Fibroblast of lung (primary cell): ENCODE results near the gene HEBP1. TPM values are rescaled to one million over a fixed set of nuclear protein-coding genes. Genes with fewer than 3 reads are reported as not detected.

Experiments used
- DNase-seq, 2 donors: peaks; one replicate each; pipeline versions ENCODE4 v3.0.0 to v3.0.0-alpha.2; 2010; ENCODE audit warnings: low read depth in 2 of 2
- H2AFZ ChIP-seq: 2 replicates; pipeline ENCODE4 v1.5.1; 2012; ENCODE audit warnings: low read length, control low read depth, inconsistent platforms
- H3K27ac ChIP-seq: 2 replicates; pipeline ENCODE4 v1.5.1; 2011; ENCODE audit warnings: low read length, control low read depth; ENCODE audit not compliant: insufficient read depth
- H3K27me3 ChIP-seq: 2 replicates; pipeline ENCODE4 v1.5.1; 2011; ENCODE audit warnings: mild to moderate bottlenecking, low read length; ENCODE audit not compliant: control insufficient read depth, insufficient read depth
- H3K36me3 ChIP-seq: 2 replicates; pipeline ENCODE4 v1.5.1; 2011; ENCODE audit warnings: low read length; ENCODE audit not compliant: control insufficient read depth, insufficient read depth
- H3K4me1 ChIP-seq: 2 replicates; pipeline ENCODE4 v1.5.1; 2011; ENCODE audit warnings: low read length; ENCODE audit not compliant: control insufficient read depth, insufficient read depth; ENCODE audit errors: extremely low read depth
- H3K4me2 ChIP-seq: 2 replicates; pipeline ENCODE4 v1.5.1; 2011; ENCODE audit warnings: low read length, control low read depth; ENCODE audit not compliant: insufficient read depth; ENCODE audit errors: extremely low read depth
- H3K4me3 ChIP-seq, 4 experiments: fragments of 200-600 bp in 1 of 4; sonication (generic) in 1 of 4; replicated peaks in 1 of 4; 2 replicates each; pipeline ENCODE4 v1.5.1; 2011 to 2016; ENCODE audit warnings: low read length in 4 of 4, low read depth in 3 of 4, mild to moderate bottlenecking in 3 of 4, control low read depth in 2 of 4, inconsistent platforms in 1 of 4, mixed read lengths in 1 of 4; ENCODE audit not compliant: insufficient read depth in 1 of 4; ENCODE audit errors: control extremely low read depth in 1 of 4
- H3K79me2 ChIP-seq: 2 replicates; pipeline ENCODE4 v1.5.1; 2012; ENCODE audit warnings: mild to moderate bottlenecking, low read length, inconsistent platforms; ENCODE audit not compliant: control insufficient read depth, insufficient read depth
- H3K9ac ChIP-seq: 2 replicates; pipeline ENCODE4 v1.5.1; 2011; ENCODE audit warnings: mild to moderate bottlenecking, low read length, control low read depth; ENCODE audit not compliant: insufficient read depth
- H3K9me3 ChIP-seq: 2 replicates; pipeline ENCODE4 v1.5.1; 2012; ENCODE audit warnings: low read depth, low read length; ENCODE audit not compliant: control insufficient read depth, insufficient read depth
- H4K20me1 ChIP-seq: 2 replicates; pipeline ENCODE4 v1.5.1; 2011; ENCODE audit warnings: low read length; ENCODE audit not compliant: control insufficient read depth, insufficient read depth; ENCODE audit errors: extremely low read depth
- CTCF ChIP-seq, 2 donors: IDR thresholded peaks in 1 of 2; conservative IDR thresholded peaks in 1 of 2; 1 replicate in 1 of 2; 2 replicates in 1 of 2; pipeline ENCODE4 v1.5.1; 2011 to 2012; ENCODE audit warnings: low read length in 2 of 2, control low read depth in 1 of 2, inconsistent platforms in 1 of 2, low read depth in 1 of 2, mild to moderate bottlenecking in 1 of 2
- EZH2 ChIP-seq: IDR thresholded peaks from 2 replicates; pipeline ENCODE4 v1.5.1; 2012; ENCODE audit warnings: low read length, control low read depth, mild to moderate bottlenecking; ENCODE audit errors: missing control alignments
- polyA plus RNA-seq, 2 donors: library from polyadenylated mRNA; depleted of rRNA in 1 of 2; stranded (reverse) in 1 of 2; unstranded in 1 of 2; fragments of >200 nt; gene quantifications; 2 replicates each; pipeline ENCODE4 v1.2.1, GENCODE V29; 2011 to 2012; ENCODE audit warnings: missing spikeins in 1 of 2
- total RNA-seq: library from RNA; depleted of rRNA; stranded (reverse); fragments of >200 nt; gene quantifications from 2 replicates; pipeline ENCODE4 v1.2.1, GENCODE V29; 2014

HEBP1 gene
- total and polyA plus RNA-seq, 2 donors (not counting 1 experiment from before 2014, with no cell fraction given), result 33.7 to 78.2 TPM

GRCh38 chr12:13026286-13026685 is 26.2 kb upstream of the HEBP1 start:
- no peaks in the 10 kb centered on the region for H3K36me3 ChIP-seq
- no peaks in the 10 kb centered on the region for H3K79me2 ChIP-seq
- H3K4me3 ChIP-seq, result no peak overlapping the region
- no peak overlapping the region for H2AFZ ChIP-seq
- no peak for DNase-seq
- TF ChIP-seq CTCF (conservative IDR thresholded peaks at IDR 0.05 in 1 of 2, IDR thresholded peaks at IDR 0.05 in 1 of 2; ENCODE audit: low read depth in 1 of 2, low read length in 2 of 2), result no peak
- no peaks in the 10 kb centered on the region for H3K27me3 ChIP-seq
- H3K4me1 ChIP-seq, result no peaks in the 10 kb centered on the region
- H3K9ac ChIP-seq, result no peak overlapping the region
- no peak overlapping the region for H3K4me2 ChIP-seq
- no peaks in the 10 kb centered on the region for H3K9me3 ChIP-seq
- no peaks in the 10 kb centered on the region for H4K20me1 ChIP-seq
- no peak overlapping the region for H3K27ac ChIP-seq

DNA sequence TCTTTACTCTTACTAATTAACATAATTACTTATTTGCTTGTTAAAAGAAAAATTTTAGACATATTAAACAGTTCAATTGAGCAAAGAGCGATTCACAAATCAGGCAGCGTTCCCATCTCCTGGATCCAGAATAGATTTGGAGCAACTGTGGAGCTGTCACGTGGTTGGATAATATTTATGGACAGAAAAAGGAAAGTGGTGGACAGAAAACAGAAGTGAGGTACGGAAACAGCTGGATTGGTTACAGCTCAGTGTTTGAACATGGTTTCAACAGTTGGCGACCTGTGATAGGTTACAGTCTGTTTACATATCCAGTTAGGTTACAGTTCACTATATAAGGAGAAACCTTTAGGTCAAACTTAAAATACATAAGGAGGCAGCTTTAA is 24.5 kb upstream of the HEBP1 start:
- Histone ChIP-seq H2AFZ (no peak overlapping the region), H3K4me1 (no peaks in the 10 kb centered on the region), H3K9ac (no peak overlapping the region), H3K27ac (no peak overlapping the region), H3K36me3 (no peaks in the 10 kb centered on the region), H3K4me3 (no peak overlapping the region), H3K79me2 (no peaks in the 10 kb centered on the region), H3K4me2 (no peak overlapping the region), H4K20me1 (no peaks in the 10 kb centered on the region), H3K9me3 (no peaks in the 10 kb centered on the region), H3K27me3 (no peaks in the 10 kb centered on the region)
- TF ChIP-seq EZH2 (no peak), CTCF (conservative IDR thresholded peaks at IDR 0.05 in 1 of 2, IDR thresholded peaks at IDR 0.05 in 1 of 2; ENCODE audit: low read depth in 1 of 2, low read length in 2 of 2) (no peak)
- DNase-seq, result no peak

DNA sequence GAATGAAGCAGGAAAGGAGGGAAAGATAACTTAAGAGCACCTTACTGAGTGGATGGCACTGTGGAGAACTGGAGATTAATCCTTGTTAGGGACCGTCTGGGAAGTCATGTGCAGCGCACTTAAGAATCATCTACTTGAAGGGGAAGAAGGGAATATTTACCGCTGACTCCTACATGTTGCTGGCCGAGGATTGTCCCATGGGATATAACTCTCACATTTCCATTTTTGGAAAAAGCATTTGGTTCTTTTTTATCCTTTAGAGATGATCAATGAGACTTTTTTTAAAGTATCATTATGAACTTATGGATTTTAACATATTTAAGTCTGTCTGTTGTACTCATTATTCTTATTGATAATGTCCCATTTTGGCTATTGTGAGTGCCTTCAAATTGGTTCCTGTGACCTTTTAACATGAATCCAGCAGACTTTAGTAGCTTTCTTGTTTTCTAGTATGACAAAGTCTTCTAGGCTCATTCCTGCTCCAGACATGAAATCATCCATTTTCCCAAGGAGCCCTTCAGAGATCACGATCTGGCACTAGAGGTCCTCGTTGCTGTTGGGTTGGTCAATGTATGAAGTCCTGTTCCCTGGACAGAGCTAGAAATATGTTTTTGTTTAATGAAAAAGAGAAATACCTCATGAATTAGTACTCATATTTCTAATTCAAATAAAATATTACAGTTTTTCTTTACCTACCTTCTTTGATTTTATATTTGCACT is 23.9 kb upstream of the HEBP1 start:
- H3K4me2 ChIP-seq, result no peak overlapping the region
- no peak overlapping the region for H3K4me3 ChIP-seq
- H2AFZ ChIP-seq, result no peak overlapping the region
- no peaks in the 10 kb centered on the region for H3K4me1 ChIP-seq
- H3K9me3 ChIP-seq, result no peaks in the 10 kb centered on the region
- H3K36me3 ChIP-seq, result no peaks in the 10 kb centered on the region
- no peaks in the 10 kb centered on the region for H4K20me1 ChIP-seq
- TF ChIP-seq EZH2, result no peak
- peak in 1 of 2 donors; percentile 81 for TF ChIP-seq CTCF (conservative IDR thresholded peaks at IDR 0.05 in 1 of 2, IDR thresholded peaks at IDR 0.05 in 1 of 2; ENCODE audit: low read depth in 1 of 2, low read length in 2 of 2)
- no peak overlapping the region for H3K9ac ChIP-seq
- no peak overlapping the region for H3K27ac ChIP-seq
- no peaks in the 10 kb centered on the region for H3K27me3 ChIP-seq
- H3K79me2 ChIP-seq, result no peaks in the 10 kb centered on the region
- DNase-seq, result peak in 1 of 2 donors; percentile 87
